Testis (tissue), 3 donors: ENCODE results near the gene TBC1D2. TPM values are rescaled to one million over a fixed set of nuclear protein-coding genes. Genes with fewer than 3 reads are reported as not detected.

Experiments used
- DNase-seq: peaks from one replicate; pipeline ENCODE4 v3.0.0-alpha.2; 2019
- H3K27ac ChIP-seq, 2 donors: fragments of 200-600 bp; sonication (generic); one replicate each; pipeline ENCODE4 v1.5.1; 2019
- H3K27me3 ChIP-seq: fragments of 200-600 bp; sonication (generic); one replicate; pipeline ENCODE4 v1.5.1; 2019
- H3K36me3 ChIP-seq: fragments of 200-600 bp; sonication (generic); one replicate; pipeline ENCODE4 v1.5.1; 2017; ENCODE audit warnings: low read depth; ENCODE audit errors: missing control alignments
- H3K4me1 ChIP-seq: fragments of 200-600 bp; sonication (generic); one replicate; pipeline ENCODE4 v1.5.1; 2019
- H3K4me3 ChIP-seq, 2 donors: fragments of 200-600 bp; sonication (generic); one replicate each; pipeline ENCODE4 v1.5.1; 2017 to 2019
- H3K9me3 ChIP-seq: fragments of 200-600 bp; sonication (generic); one replicate; pipeline ENCODE4 v1.5.1; 2017
- CTCF ChIP-seq, 3 experiments: fragments of 450-650 bp in 2 of 3; fragments of 200-600 bp in 1 of 3; sonication (generic) in 1 of 3; IDR thresholded peaks; one replicate each; pipeline ENCODE4 v1.5.1; 2016 to 2019; ENCODE audit warnings: antibody characterized with exemption in 3 of 3, mild to moderate bottlenecking in 2 of 3, moderate library complexity in 1 of 3
- POLR2A ChIP-seq: fragments of 450-650 bp; IDR thresholded peaks from one replicate; pipeline ENCODE4 v1.6.1; 2017; ENCODE audit warnings: antibody characterized with exemption, mild to moderate bottlenecking, moderate library complexity
- WGBS, 2 donors: methylation state at CpG; one replicate each; pipeline ENCODE4 v1.1.5; 2018; 5-methylcytosine and 5-hydroxymethylcytosine counted together
- intact Hi-C: fragments of 100-400 bp; cut with DNase I; formaldehyde crosslinking; loops from one replicate; pipeline ENCODE4 v1.15.1; 2023; ENCODE audit warnings: low total_unique reads
- polyA plus RNA-seq: library from polyadenylated mRNA; stranded (reverse); fragments of 350-450 nt; fragmentation: Illumina TruSeq; extraction: RNeasy Lipid Tissue Mini Kit (QIAGEN cat#74804); gene quantifications from one replicate; pipeline ENCODE4 v1.2.3, GENCODE V29; 2014; ENCODE audit warnings: low read depth, low replicate concordance; ENCODE audit not compliant: insufficient read depth
- total RNA-seq, 2 donors: library from RNA; depleted of rRNA; stranded (reverse); fragments of >200 nt; gene quantifications; one replicate each; pipeline ENCODE4 v1.2.3, GENCODE V29; 2016

TBC1D2 gene
- total and polyA plus RNA-seq, 3 donors from 2014 or later = 5.1 to 9.2 (median 8.5) TPM

GRCh38 chr9:98201749-98202148, 53.7 kb downstream of the TBC1D2 start:
- TF ChIP-seq POLR2A = no peak

GRCh38 chr9:98201102-98201501, 54.3 kb downstream of the TBC1D2 start:
- intact Hi-C loops = no loop called here
- Histone ChIP-seq H3K27ac (no peak overlapping the region), H3K4me3 (no peak overlapping the region), H3K4me1 (peaks cover 3% of the 10 kb centered on the region), H3K9me3 (no peaks in the 10 kb centered on the region), H3K36me3 (no peaks in the 10 kb centered on the region), H3K27me3 (no peaks in the 10 kb centered on the region)
- TF ChIP-seq CTCF (IDR thresholded peaks at IDR 0.05) = no peak
- 92 to 94% methylated on average over 6 of the region's 6 CpGs for WGBS, 2 donors
- no peak for DNase-seq

More at GRCh38 chr9:98201749-98202148, 53.7 kb downstream of the TBC1D2 start:
- no peak overlapping the region for H3K27ac ChIP-seq
- 93% methylated on average over 7 of the region's 7 CpGs for whole genome bisulfite sequencing, 2 donors
- peaks cover 3% of the 10 kb centered on the region for H3K4me1 ChIP-seq
- H3K36me3 ChIP-seq = no peaks in the 10 kb centered on the region
- intact Hi-C loops = no loop called here
- no peaks in the 10 kb centered on the region for H3K27me3 ChIP-seq
- no peak overlapping the region for H3K4me3 ChIP-seq
- DNase-seq = no peak
- no peaks in the 10 kb centered on the region for H3K9me3 ChIP-seq

- intact Hi-C loops = no loop called here
- Histone ChIP-seq H3K4me3 (no peak overlapping the region), H3K4me1 (no peaks in the 10 kb centered on the region), H3K9me3 (no peaks in the 10 kb centered on the region), H3K36me3 (no peaks in the 10 kb centered on the region), H3K27me3 (no peaks in the 10 kb centered on the region), H3K27ac (no peak overlapping the region)
- 90 to 92% methylated on average over 20 of the region's 20 CpGs for WGBS, 2 donors
- TF ChIP-seq CTCF (IDR thresholded peaks at IDR 0.05) = no peak
- TF ChIP-seq POLR2A = no peak
- DNase-seq = no peak
Measured at GRCh38 chr9:98199388-98200033, 55.9 kb downstream of the TBC1D2 start.

GRCh38 chr9:98195671-98196070, 59.8 kb downstream of the TBC1D2 start:
- WGBS, 2 donors = 82 to 84% methylated on average over 4 of the region's 4 CpGs
- H3K9me3 ChIP-seq = no peaks in the 10 kb centered on the region
- no peak overlapping the region for H3K27ac ChIP-seq
- H3K36me3 ChIP-seq = no peaks in the 10 kb centered on the region
- no peak for DNase-seq
- TF ChIP-seq POLR2A (no peak), CTCF (IDR thresholded peaks at IDR 0.05) (no peak)
- no peak overlapping the region for H3K4me3 ChIP-seq
- intact Hi-C loops = no loop called here
- H3K4me1 ChIP-seq = peaks cover 10% of the 10 kb centered on the region
- no peaks in the 10 kb centered on the region for H3K27me3 ChIP-seq

GRCh38 chr9:98193336-98193944, 62.0 kb downstream of the TBC1D2 start:
- Histone ChIP-seq H3K4me1 (peaks cover 10% of the 10 kb centered on the region), H3K27ac (peak overlapping the region in 1 of 2 donors; percentile 72), H3K27me3 (no peaks in the 10 kb centered on the region), H3K36me3 (no peaks in the 10 kb centered on the region), H3K9me3 (no peaks in the 10 kb centered on the region), H3K4me3 (peak overlapping the region; percentile 60 to 73)
- 26 to 28% methylated on average over 8 of the region's 8 CpGs for WGBS, 2 donors
- DNase-seq = no peak
- TF ChIP-seq POLR2A (no peak), CTCF (IDR thresholded peaks at IDR 0.05) (no peak)
- intact Hi-C loops = no loop called here
